Natural killer cell treated with Interleukin-12 subunit alpha and Interleukin-12 subunit beta and Interleukin-15 and Interleukin-18, amount 100 ng/mL, for 72 hours (primary cell): ENCODE results near the gene SMIM30. TPM values are rescaled to one million over a fixed set of nuclear protein-coding genes. Genes with fewer than 3 reads are reported as not detected.
"Not testable (repeated sequence)": the region's sequence is repeated elsewhere in the genome, so short reads cannot be mapped to it uniquely, and the experiment has no call there.

Experiments used
- ATAC-seq, 2 donors: fragments of 150-1000 bp; cut with Tn5 transposase in 1 of 2; sonication (Bioruptor Pico), chemical (Tn5 transposase) in 1 of 2; 2 replicates each; pipeline ENCODE4 v1.10.0; 2021
- DNase-seq: peaks from one replicate; pipeline ENCODE4 v3.0.0; 2022; ENCODE audit warnings: low spot score
- H3K27ac Mint-ChIP-seq, 2 donors: 1 replicate in 1 of 2; 2 replicates in 1 of 2; pipeline ENCODE4 v1.8.0; 2022; ENCODE audit warnings: mixed read lengths in 2 of 2, mild to moderate bottlenecking in 1 of 2, moderate library complexity in 1 of 2
- H3K27me3 Mint-ChIP-seq, 2 donors: 1 replicate in 1 of 2; 2 replicates in 1 of 2; pipeline ENCODE4 v1.8.0; 2022; ENCODE audit warnings: mixed read lengths in 2 of 2
- H3K36me3 Mint-ChIP-seq: one replicate; pipeline ENCODE4 v1.8.0; 2022; ENCODE audit warnings: mixed read lengths
- H3K4me1 Mint-ChIP-seq, 2 donors: 1 replicate in 1 of 2; 2 replicates in 1 of 2; pipeline ENCODE4 v1.8.0; 2022; ENCODE audit warnings: low read depth in 2 of 2, mixed read lengths in 2 of 2, mild to moderate bottlenecking in 1 of 2
- H3K4me3 Mint-ChIP-seq: one replicate; pipeline ENCODE4 v1.8.0; 2022; ENCODE audit warnings: mixed read lengths
- H3K9me3 Mint-ChIP-seq: 2 replicates; pipeline ENCODE4 v1.8.0; 2022; ENCODE audit warnings: mixed read lengths
- total RNA-seq, 2 donors: library from RNA; stranded (reverse); gene quantifications; one replicate each; pipeline ENCODE4 v1.2.3, GENCODE V29; 2022

SMIM30 gene, protein sequence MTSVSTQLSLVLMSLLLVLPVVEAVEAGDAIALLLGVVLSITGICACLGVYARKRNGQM
- 10 to 100 TPM; 26.3 to 32.4 TPM for total RNA-seq

DNA sequence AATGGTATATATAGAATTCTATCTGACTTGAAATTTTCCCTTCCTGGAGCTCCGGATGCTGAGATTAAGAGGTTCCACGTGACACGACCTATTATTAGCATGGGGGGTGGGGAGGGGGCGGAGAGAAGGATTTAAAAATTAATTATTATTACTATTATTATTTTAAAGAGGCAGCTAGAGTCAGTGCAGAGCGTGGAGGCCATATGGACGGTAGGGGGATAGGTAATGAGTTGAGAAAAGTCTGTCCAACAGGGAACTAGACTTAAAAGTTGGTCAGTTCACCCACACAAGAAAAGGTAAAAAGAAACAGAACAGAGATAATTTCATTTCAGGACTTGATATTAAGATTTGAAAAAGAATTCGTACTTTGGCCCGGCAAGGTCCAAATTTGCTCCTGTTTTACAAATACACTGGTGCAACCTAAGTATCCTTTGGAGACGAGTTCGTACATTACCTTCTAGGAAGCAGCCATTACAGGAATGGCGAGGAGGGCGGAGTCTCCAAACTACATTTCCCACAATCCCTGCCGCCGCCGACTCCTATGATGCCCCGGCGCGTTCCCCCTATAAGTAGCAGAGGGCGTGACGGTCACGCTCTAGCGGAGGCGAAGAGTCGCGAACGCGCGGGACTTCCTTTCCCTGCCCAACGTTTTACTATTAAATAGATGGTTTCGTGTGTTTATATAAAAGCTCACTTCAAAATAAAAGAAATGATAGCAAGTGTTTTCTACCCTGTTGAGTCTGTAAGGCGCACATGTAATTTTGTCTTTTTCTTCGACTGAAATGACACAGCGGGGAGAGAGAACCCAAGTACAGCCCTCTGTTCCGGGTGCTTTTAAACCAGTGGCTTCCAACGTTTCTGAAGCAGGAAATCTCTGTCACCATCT lies at the start of gene SMIM30:
SMIM30 (minus strand) TSS at position 481 of the 886 bp plus-strand sequence. CDS start 976 bp downstream, outside the sequence.
- no peaks in the 10 kb centered on the region for H3K36me3 Mint-ChIP-seq
- H3K4me1 Mint-ChIP-seq = peaks cover 12 to 14% of the 10 kb centered on the region in 2 donors
- peak within 1 kb of the TSS; percentile 83 to 88 for H3K27ac Mint-ChIP-seq
- H3K4me3 Mint-ChIP-seq = peak within 1 kb of the TSS; percentile 92
- ATAC-seq (peak; percentile 95 to 99), DNase-seq (peak; percentile 88)
- H3K9me3 Mint-ChIP-seq = no peaks in the 10 kb centered on the region
- peaks cover 0 to 8% of the 10 kb centered on the region in 2 donors for H3K27me3 Mint-ChIP-seq

DNA sequence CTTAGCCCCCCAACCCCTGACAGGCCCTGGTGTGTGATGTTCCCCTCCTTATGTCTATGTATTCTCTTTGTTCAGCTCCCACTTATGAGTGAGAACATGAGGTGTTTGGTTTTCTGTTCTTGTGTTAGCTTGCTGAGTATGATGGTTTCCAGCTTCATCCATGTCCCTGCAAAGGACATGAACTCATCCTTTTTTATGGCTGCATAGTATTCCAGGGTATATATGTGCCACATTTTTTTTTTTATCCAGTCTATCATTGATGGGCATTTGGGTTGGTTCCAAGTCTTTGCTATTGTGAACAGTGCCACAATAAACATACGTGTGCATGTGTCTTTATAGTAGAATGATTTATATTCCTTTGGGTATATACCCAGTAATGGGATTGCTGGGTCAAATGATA lies 47.8 kb upstream of the SMIM30 start:
- not testable (repeated sequence) for H3K27ac Mint-ChIP-seq, H3K9me3 Mint-ChIP-seq, H3K4me1 Mint-ChIP-seq, ATAC-seq, H3K4me3 Mint-ChIP-seq, DNase-seq, H3K27me3 Mint-ChIP-seq, H3K36me3 Mint-ChIP-seq

DNA sequence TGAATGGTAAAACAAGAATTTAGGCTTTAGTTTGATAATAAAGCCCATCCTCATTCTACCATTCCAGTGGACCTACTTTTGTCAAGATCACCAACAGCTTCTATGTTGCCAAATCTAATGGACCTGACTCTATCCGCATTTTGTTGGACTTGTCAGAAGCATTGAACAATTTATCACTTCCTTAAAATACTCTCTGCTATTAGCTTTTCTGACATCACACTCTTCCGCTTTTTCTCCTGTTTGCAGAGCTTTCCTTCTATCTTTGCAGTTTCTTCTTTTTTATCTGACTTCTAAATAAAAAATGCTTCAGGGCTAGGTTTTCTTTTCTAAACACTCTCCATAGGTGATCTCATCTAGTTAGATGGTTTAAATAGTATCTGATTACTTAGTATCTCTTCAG lies 42.7 kb upstream of the SMIM30 start:
- H3K36me3 Mint-ChIP-seq = no peaks in the 10 kb centered on the region
- no peaks in the 10 kb centered on the region for H3K9me3 Mint-ChIP-seq
- H3K4me3 Mint-ChIP-seq = no peak overlapping the region
- ATAC-seq = no peak
- H3K27me3 Mint-ChIP-seq = peaks cover 3 to 11% of the 10 kb centered on the region in 2 donors
- no peaks in the 10 kb centered on the region for H3K4me1 Mint-ChIP-seq
- DNase-seq = no peak
- no peak overlapping the region for H3K27ac Mint-ChIP-seq

DNA sequence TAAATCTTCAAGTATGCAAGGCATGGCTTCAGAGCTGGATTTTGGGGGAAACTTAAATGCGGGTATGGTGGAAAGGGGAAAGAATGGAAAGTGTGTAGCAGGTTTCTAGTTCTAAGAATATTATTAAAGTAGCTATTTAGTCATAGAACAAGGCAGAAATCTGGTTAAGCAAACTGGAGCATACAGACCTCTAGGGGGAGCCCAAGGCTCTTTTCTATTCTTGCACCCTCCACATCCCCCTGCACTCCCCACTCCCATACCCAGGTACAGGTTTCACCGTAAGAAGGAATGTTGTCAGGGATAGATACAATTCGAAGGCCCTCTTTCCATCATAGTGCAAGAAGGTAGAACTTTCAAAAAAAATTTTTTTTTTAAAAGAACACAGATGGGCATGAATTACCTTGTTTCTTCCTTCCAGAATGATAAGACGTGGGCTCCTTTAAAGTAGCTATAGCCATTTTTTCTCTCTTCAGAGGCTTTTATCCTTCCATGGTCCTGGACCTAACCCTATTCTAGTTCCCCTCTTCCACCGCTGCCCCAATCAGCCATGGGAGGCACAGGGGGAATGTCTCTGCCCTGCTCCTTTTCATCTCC lies 41.5 kb upstream of the SMIM30 start:
- H3K36me3 Mint-ChIP-seq = no peaks in the 10 kb centered on the region
- ATAC-seq = no peak

DNA sequence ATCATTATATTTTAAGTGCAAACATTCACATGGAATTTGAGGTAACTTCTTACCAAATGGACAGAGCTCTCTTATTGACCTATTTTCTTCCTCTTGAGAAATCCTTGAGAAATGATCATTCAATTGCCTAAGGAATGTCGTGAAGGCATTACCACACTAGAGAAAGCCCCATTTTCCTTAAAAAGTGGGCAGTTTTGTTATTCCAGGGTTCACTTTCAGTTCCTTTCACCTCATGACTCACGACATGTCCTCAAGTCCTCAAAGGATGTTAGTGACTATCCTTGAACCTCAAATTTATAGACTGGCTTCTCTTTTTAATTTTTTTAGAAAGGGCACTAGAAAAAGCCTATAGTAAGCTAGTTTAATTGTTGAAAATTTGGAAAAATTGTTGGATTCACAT lies 40.4 kb upstream of the SMIM30 start:
- DNase-seq = no peak
- ATAC-seq = no peak
- peaks cover 4% of the 10 kb centered on the region for H3K9me3 Mint-ChIP-seq
- H3K4me3 Mint-ChIP-seq = no peak overlapping the region
- H3K27ac Mint-ChIP-seq = no peak overlapping the region
- no peaks in the 10 kb centered on the region for H3K4me1 Mint-ChIP-seq
- H3K27me3 Mint-ChIP-seq = peaks cover 9 to 19% of the 10 kb centered on the region in 2 donors
- H3K36me3 Mint-ChIP-seq = no peaks in the 10 kb centered on the region

More for the DNA sequence above, 41.5 kb upstream of the SMIM30 start:
- Mint-ChIP-seq H3K27me3 (peaks cover 6 to 15% of the 10 kb centered on the region in 2 donors), H3K4me1 (no peaks in the 10 kb centered on the region), H3K9me3 (peaks cover 3% of the 10 kb centered on the region), H3K4me3 (no peak overlapping the region), H3K27ac (no peak overlapping the region)
- DNase-seq = no peak

DNA sequence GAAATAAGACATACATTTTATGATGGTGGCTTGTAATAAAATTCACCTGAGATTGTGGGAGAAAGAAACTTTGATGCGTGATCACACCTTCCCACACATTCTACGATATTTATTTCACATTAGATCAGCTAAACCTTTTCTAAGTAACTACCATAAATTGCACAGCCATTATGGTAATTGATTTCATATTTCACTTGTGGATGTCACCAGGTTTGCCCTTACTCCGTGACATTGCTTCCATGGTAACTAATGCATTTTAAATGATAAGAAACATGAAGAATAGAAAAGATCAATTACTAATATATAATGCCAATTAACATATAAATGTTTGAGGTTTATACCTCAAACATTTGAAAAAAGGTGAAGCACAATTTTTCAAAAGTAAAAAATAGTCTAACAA lies 35.8 kb upstream of the SMIM30 start:
- peaks cover 11 to 42% of the 10 kb centered on the region in 2 donors for H3K27me3 Mint-ChIP-seq
- no peak overlapping the region for H3K27ac Mint-ChIP-seq
- H3K9me3 Mint-ChIP-seq = peaks cover 4% of the 10 kb centered on the region
- no peaks in the 10 kb centered on the region for H3K4me1 Mint-ChIP-seq
- no peak overlapping the region for H3K4me3 Mint-ChIP-seq
- no peak for ATAC-seq
- no peaks in the 10 kb centered on the region for H3K36me3 Mint-ChIP-seq
- DNase-seq = no peak

DNA sequence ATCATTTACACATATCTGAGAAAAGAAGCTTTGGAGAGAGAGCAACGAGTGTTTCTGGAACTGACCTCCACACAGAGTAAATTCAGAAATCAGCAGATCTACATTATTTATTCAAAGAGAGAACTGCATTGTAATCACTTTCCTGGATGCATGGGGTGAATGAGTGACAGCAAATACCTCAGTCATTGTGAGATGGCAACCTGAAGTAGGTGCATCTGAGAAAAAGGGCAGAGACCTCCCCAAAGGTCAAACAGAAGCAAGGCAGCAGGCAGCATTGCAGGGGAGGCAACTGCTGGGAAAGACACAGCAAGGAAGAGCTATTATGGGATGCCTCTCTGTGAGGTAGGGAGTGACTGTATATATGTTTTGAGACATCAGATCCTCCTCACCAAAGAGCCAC lies 26.5 kb upstream of the SMIM30 start:
- Mint-ChIP-seq H3K4me1 (no peaks in the 10 kb centered on the region), H3K27ac (no peak overlapping the region), H3K36me3 (no peaks in the 10 kb centered on the region), H3K27me3 (peaks cover 14 to 62% of the 10 kb centered on the region in 2 donors), H3K4me3 (no peak overlapping the region), H3K9me3 (peaks cover 3% of the 10 kb centered on the region)
- ATAC-seq = no peak
- no peak for DNase-seq

DNA sequence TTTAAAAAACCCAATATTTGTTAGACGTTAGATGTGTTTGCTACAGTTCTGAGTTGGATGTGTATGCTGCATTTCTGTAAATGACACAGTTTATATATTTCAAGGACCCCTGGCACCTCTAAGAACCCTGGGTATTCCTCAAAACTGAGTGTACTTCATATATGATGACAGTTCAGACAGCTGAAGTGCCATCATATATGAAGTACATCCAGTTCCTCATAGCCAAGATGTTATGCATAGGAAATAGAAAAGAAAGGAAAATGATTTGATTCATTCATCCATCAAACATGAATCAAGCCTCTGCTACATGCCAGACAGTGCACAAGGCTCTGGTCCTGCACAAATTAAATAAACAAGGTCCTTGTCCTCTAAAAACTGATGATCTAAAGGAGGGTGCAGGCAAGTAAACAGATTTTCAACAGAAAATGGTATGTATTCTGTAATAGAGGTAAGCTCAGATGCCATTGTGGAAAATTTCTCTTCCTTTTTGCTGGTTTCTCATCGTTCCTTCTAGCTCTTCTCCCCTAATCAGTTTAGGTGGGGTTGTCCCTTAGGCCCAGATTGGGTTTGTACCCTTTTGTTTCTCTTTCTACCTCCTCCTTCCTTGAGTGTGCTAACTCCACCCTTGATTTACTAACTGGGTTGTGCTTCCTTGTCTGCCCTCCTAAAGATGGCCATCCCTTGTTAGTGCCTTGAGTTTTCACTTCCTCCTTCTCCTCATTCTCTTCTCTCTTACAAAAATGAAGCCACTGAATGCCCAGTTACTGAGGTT lies 25.3 kb upstream of the SMIM30 start:
- H3K4me3 Mint-ChIP-seq = no peak overlapping the region
- H3K36me3 Mint-ChIP-seq = no peaks in the 10 kb centered on the region
- no peak for DNase-seq
- no peaks in the 10 kb centered on the region for H3K4me1 Mint-ChIP-seq
- no peak for ATAC-seq
- H3K27me3 Mint-ChIP-seq = peaks cover 17 to 58% of the 10 kb centered on the region in 2 donors
- no peak overlapping the region for H3K27ac Mint-ChIP-seq
- peaks cover 3% of the 10 kb centered on the region for H3K9me3 Mint-ChIP-seq

DNA sequence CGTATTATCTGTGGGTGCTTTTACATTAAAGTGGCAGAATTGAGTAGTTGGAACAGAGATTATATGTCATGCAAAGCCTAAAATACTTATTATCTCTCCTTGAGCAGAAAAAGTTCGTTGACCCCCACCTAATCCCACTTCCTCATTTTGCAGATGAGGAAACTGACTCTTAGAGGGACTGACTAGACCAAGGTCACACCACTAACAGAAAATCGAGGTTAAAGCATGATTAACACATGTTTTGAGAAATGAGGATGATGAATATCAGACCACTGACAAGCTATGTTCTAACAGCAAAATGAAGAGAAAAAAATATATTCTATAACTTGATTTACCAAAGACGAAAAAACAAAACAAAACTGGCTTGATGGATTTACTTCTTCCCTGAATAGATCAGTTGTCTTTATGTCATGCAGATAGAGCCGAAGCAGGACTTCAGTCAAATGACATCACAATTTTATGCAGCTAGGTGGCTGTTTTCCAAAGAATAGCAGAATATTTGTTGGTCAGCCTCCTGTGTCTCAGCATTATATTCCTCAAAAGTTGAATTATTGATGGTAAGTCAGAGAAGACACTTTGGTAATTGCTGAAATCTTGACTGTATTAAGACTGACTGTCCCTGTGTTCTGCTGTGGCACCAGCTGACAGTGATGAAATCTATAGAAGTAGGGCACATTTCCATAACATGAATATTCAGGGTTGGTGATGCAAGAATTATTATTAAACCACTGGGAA lies 24.2 kb upstream of the SMIM30 start:
- no peak for DNase-seq
- no peak for ATAC-seq
- Mint-ChIP-seq H3K4me3 (no peak overlapping the region), H3K27me3 (peaks cover 12 to 48% of the 10 kb centered on the region in 2 donors), H3K9me3 (peaks cover 3% of the 10 kb centered on the region), H3K27ac (no peak overlapping the region), H3K4me1 (no peaks in the 10 kb centered on the region), H3K36me3 (no peaks in the 10 kb centered on the region)

DNA sequence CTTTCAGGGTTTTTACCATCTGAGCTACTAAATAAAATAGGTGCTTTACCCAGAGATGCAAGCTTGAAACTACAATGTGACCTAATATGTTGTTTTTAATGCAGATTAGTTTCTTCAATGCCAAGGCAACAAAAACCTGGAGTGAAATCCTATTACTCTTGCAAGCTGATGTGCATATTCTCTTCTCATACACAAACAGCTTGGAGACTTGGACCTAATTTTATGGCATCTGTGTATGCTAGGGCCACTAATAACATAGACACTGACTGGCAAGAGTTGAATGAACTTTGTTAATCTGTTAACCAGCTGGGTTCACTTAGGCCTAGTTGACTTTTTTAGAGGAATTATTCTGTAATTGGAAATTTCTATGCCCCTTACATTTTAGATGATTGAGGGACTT lies 23.4 kb upstream of the SMIM30 start:
- no peak overlapping the region for H3K4me3 Mint-ChIP-seq
- ATAC-seq (no peak), DNase-seq (no peak)
- H3K4me1 Mint-ChIP-seq = no peaks in the 10 kb centered on the region
- no peak overlapping the region for H3K27ac Mint-ChIP-seq
- peaks cover 12 to 48% of the 10 kb centered on the region in 2 donors for H3K27me3 Mint-ChIP-seq
- H3K36me3 Mint-ChIP-seq = no peaks in the 10 kb centered on the region
- peaks cover 3% of the 10 kb centered on the region for H3K9me3 Mint-ChIP-seq

DNA sequence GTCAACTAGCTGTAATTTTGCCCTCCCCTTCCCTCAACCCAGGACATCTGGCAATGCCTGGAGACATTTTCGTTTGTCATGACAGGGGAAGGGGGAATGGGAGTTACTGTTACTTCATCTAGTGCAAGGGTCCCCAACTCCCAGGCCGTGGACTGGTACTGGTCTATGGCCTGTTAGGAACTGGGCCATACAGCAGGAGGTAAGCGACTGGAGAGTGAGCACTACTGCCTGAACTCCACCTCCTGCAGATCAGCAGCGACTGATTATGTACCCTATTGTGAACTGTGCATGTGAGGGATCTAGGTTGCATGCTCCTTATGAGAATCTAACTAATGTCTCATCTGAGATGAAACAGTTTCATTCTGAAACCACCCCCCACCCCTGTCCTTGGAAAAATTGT lies 22.6 kb upstream of the SMIM30 start:
- Mint-ChIP-seq H3K36me3 (no peaks in the 10 kb centered on the region), H3K4me3 (no peak overlapping the region), H3K27me3 (peaks cover 10 to 42% of the 10 kb centered on the region in 2 donors), H3K27ac (no peak overlapping the region), H3K9me3 (peaks cover 3% of the 10 kb centered on the region), H3K4me1 (no peaks in the 10 kb centered on the region)
- DNase-seq (no peak), ATAC-seq (no peak)

DNA sequence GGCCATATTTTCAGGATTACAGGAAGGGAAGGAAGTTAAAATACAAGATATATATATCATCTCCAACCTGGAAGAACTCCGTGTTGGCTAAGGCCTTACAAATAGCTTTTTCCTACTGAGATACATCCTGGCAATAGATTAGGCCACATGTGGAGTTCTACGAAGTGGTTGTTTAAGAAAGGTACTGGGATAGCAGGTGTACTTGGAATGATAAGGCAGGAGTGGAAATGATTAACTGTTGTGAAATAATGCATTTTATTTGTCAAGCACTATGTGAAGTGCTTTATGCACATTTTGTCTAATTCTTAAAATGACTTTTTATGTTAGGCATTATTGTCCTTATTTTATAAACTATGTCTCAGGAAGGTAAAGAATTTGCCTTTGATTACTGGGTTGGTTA lies 18.9 kb upstream of the SMIM30 start:
- no peak for ATAC-seq
- Mint-ChIP-seq H3K27ac (no peak overlapping the region), H3K4me3 (no peak overlapping the region), H3K9me3 (no peaks in the 10 kb centered on the region), H3K36me3 (no peaks in the 10 kb centered on the region), H3K27me3 (peaks cover 17 to 28% of the 10 kb centered on the region in 2 donors), H3K4me1 (no peaks in the 10 kb centered on the region)
- no peak for DNase-seq

DNA sequence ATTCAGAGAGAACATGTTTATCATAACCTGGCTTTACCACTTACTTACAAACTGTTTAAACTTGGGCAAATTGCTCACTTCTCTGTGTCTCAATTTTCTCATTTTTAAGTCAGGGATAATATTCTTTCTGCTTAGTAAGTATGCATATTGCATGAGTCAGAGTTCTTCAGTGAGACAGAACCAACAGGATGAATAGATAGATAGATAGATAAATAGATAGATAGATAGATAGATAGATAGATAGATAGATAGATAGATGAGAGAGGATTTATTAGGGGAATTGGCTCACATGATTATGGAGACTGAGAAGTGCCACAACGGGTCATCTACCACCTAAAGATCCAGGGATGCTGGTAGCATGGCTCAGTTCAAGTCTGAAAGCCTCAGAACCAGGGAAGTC lies 15.7 kb upstream of the SMIM30 start:
- no peak for ATAC-seq
- H3K4me3 Mint-ChIP-seq = no peak overlapping the region
- DNase-seq = no peak
- peaks cover 29 to 40% of the 10 kb centered on the region in 2 donors for H3K27me3 Mint-ChIP-seq
- H3K9me3 Mint-ChIP-seq = no peaks in the 10 kb centered on the region
- H3K36me3 Mint-ChIP-seq = no peaks in the 10 kb centered on the region
- no peak overlapping the region for H3K27ac Mint-ChIP-seq
- no peaks in the 10 kb centered on the region for H3K4me1 Mint-ChIP-seq
